NCI-H2196 treated with DMSO at 0.1 percent for 48 hours (cell line): Measurements from ENCODE around the gene LINS1.

Experiments used
- DNase-seq: peaks from one replicate; lab custom pipeline; 2025; ENCODE audit not compliant: unreplicated experiment; lab: John Stamatoyannopoulos, UW

Gene LINS1, protein sequence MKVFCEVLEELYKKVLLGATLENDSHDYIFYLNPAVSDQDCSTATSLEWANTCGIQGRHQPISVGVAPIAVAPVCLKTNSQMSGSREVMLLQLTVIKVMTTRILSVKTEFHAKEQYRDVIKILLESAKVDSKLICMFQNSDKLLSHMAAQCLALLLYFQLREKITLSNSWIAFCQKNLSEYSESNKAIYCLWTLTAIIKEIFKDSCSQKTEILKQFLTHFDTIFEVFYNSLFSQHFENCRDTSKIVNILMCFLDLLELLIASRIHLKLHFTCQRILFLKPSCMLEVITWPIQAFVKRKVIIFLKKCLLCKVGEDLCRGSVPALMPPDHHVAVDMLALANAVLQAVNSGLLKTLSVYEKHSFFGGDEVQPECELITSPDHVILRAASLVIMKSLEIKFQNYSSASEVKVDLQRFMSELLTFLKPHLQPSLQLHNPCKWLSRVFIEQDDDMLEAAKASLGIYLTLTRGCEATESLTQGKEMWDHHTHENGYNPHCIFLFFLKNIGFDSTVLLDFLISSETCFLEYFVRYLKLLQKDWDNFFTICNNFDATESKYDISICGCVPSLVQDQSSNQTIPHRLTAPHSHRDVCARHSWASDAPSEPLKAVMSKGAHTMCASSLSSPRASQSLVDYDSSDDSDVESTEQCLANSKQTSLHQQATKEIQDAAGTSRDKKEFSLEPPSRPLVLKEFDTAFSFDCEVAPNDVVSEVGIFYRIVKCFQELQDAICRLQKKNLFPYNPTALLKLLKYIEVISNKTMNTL

GRCh38 chr15:100602064-100602822, at the start of gene LINS1, which contains the start of gene ASB7:
Gene LINS1, minus strand, starts transcription at chr15:100602184. Its CDS starts 21,342 bp downstream, at chr15:100580842.
Gene ASB7, plus strand, starts transcription at chr15:100602589. Its CDS starts 9,628 bp downstream, at chr15:100612217.
- DNase-seq = peak; percentile 92

DNA sequence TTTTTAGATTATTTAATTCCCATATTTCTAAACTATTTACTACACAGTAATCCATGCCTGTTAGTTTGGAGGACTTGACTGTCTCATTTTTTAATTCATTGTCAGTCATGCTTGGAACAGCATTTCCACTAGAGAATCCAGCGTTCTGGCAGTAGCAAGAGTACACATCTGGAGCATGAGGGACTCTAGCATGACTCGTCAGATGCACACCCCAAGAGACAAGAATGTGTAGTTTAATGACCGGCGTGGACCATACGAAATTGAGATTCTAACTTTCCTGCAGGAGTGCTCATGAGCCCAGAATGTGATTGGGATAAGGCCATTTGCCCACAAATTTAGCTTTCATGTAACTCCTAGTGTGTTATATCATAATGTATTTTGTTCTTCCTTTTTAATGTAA, 49.3 kb upstream of the LINS1 start:
- DNase-seq = no peak

GRCh38 chr15:100650685-100651084, 48.7 kb upstream of the LINS1 start:
- no peak for DNase-seq

GRCh38 chr15:100648951-100649350, 47.0 kb upstream of the LINS1 start:
- DNase-seq = no peak

GRCh38 chr15:100645671-100646070, 43.7 kb upstream of the LINS1 start:
- DNase-seq = no peak

DNA sequence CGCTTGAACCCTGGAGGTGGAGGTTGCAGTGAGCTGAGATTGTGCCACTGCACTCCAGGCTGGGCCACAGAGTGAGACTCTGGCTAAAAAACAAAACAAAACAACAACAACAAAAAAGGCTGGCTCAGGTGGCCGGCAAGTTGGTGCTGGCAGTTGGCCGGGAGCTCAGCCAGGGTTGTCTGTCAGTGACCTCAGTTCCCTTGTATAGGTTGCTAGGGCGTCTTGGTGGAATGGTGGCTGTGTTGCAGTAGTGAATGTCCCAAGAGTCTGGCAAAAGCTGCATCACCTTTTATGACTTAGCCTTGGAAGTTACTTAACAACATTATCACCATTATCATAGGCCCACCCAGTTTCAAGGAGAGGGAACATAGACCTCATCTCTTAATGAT, 41.0 kb upstream of the LINS1 start:
- no peak for DNase-seq

GRCh38 chr15:100642213-100642949, 40.4 kb upstream of the LINS1 start:
- no peak for DNase-seq

- DNase-seq = no peak
These were observed 36.3 kb upstream of the LINS1 start for GRCh38 chr15:100638177-100638730.

DNA sequence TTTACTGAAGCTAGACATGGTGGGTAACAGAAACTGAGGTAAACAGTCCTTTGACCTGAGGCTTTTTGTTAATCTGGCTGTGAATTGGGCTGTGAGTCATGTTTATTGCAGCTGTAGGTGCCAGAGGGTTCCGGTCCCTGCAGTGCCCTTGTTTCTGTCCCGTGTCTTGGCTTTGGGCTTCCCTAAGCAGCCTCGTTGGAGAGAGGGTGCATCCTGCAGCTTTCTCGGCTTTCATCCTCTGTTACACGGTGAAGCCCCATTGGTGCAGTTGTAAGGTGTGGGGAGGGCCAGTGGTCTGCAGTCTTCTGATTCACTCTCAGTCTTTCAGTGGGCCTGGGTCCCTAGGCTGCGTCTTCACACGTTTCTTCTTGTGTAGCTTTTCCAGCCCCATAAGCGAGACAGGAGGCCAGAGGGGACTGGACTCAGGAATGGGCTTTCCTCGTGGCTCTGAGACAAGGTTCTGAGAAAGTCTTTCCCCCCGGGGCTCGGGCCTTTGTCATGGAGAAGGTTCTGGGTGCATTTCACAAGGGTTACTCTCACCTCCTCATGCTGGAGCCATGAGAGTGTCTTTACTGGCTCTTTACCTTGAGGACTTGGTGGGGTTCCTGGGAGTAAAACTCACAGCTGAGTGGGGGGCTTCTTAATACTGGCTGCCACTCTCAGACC, 33.6 kb upstream of the LINS1 start:
- no peak for DNase-seq

GRCh38 chr15:100633763-100634075, 31.7 kb upstream of the LINS1 start:
- DNase-seq = no peak

- no peak for DNase-seq
These were observed 29.8 kb upstream of the LINS1 start for GRCh38 chr15:100631831-100632230.

- DNase-seq = no peak
These were observed 26.8 kb upstream of the LINS1 start for GRCh38 chr15:100628746-100629145.

- DNase-seq = peak; percentile 12
These were observed 25.9 kb upstream of the LINS1 start for GRCh38 chr15:100627789-100628395.

DNA sequence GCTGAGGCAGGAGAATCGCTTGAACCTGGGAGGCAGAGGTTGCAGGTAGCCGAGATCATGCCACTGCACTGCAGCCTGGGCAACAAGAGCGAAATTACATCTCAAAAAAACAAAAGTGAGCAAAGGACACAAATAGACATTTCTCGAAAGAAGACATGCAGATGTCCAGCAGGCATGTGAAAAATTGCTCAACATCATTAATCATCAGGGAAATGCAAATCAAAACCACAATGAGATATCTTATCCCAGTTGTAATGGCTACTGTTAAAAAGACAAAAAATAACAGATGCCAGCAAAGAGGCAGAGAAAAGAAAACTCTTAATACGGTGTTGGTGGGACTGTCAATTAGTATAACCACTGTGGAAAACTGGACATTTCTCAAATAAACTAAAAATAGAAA, 21.3 kb upstream of the LINS1 start:
- no peak for DNase-seq

DNA sequence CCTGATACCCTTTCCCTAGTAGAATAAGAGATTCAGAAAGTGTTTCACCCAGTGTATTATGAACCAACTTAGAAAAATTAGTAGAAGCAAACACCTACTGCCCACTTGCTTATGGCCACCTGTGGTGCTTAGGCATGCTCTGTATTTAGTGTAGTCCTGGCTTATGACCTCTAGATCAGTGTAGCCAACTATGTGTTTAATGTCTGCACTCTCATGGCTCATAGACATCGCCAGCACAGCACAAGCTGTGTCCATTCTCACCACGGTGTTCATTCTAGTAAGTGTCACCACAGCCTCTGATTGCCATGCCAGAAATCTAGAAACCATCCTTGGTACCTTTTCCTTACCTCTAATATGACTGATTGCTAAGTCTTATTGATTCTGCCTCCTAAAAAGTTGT, 14.7 kb upstream of the LINS1 start:
- no peak for DNase-seq

DNA sequence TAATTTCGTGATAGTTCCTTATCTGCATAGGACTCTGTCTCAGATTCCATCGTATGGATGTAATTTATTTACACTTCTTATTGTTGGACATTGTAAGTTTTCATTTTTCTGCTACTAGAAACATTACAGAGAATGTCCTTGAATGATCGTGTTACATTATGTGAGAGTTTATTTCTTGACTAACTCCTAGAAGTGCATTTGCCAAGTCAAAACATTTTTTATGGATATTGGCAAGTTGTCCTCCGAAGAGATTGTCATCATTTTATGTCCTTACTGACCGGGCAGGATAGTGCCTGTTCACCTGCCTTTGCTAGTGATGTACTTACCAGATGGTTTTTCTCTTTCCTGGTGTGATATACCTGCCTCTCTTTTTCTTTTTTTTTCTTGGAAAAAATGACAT, 13.8 kb upstream of the LINS1 start:
- DNase-seq = no peak

- no peak for DNase-seq
These were observed 12.9 kb upstream of the LINS1 start for GRCh38 chr15:100614918-100615317.

DNA sequence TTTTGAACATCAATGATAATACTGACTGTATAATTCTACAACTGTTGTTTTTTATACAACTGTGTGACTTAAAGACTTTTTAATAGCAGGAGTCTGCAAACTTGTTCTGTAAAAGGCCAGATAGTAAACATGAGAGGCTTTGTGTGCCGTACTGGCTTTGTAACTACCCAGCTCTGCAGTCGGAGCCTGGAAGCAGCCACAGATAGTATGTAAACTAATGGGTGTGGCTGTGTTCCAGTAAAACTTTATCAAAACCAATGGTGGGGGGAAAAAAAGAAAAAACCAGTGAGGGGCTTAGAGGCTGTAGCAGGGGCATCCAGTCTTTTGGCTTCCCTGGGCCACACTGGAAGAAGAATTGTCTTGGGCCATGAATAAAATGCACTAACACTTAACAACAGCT, 12.4 kb upstream of the LINS1 start:
- DNase-seq = no peak

DNA sequence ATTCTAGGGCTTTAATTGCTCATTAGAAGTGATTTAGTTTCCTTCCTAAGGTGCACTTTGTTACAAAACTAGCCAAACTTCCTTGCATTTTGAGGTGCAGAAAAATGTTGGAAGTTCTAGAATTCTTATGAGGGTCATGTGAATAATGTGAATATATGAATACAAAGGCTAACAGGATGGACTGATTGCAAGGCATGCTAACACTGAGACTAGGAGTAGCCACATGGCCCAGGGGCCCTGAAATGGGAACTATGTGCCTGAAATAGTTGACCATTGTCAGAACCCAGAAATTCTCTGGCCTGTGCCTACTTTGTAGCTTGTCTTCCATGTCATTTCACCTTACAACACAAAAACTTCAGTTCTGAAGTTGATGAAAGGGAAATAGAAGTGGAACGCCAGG, 11.2 kb upstream of the LINS1 start:
- no peak for DNase-seq

- no peak for DNase-seq
These were observed 10.6 kb upstream of the LINS1 start for GRCh38 chr15:100612539-100612938.
